B cell (primary cell): ENCODE data around the gene COL26A1. TPM values are rescaled to one million over a fixed set of nuclear protein-coding genes. Genes with fewer than 3 reads are reported as not detected.

Experiments
- ATAC-seq: fragments of 200-7000 bp; cut with Tn5 transposase; one replicate; pipeline ENCODE4 v1.10.0; 2021; ENCODE audit warnings: low read depth, mild to moderate bottlenecking, moderate number of reproducible peaks, moderate library complexity
- CTCF ChIA-PET: fragments of 350-600 bp; sonication (Branson Sonifier 250); formaldehyde crosslinking; loops from one replicate; lab custom pipeline; 2021; ENCODE audit warnings: antibody characterized with exemption, inconsistent platforms; lab: Charles Lee
- POLR2A ChIA-PET: fragments of 350-600 bp; sonication (Branson Sonifier 250); formaldehyde crosslinking; loops from one replicate; lab custom pipeline; 2021; ENCODE audit warnings: antibody characterized with exemption; lab: Charles Lee
- DNase-seq: peaks from one replicate; pipeline ENCODE4 v3.0.0; 2013
- H2AFZ ChIP-seq: 2 replicates; pipeline ENCODE4 v1.6.1; 2012; ENCODE audit warnings: mild to moderate bottlenecking, low read depth, low read length; ENCODE audit not compliant: insufficient read depth, poor library complexity, severe bottlenecking
- H3K27ac ChIP-seq, 2 donors: 1 replicate in 1 of 2; 2 replicates in 1 of 2; pipeline ENCODE4 v1.5.1; 2012 to 2013; ENCODE audit warnings: low read length in 2 of 2, mild to moderate bottlenecking in 2 of 2, moderate library complexity in 1 of 2
- H3K27me3 ChIP-seq, 4 experiments: fragments of 200-600 bp in 1 of 4; sonication (generic) in 1 of 4; replicated peaks in 1 of 4; 1 replicate in 2 of 4; 2 replicates in 2 of 4; pipeline versions ENCODE4 v1.6.1 to v1.7.0; 2013 to 2016; ENCODE audit warnings: low read length in 3 of 4, mild to moderate bottlenecking in 2 of 4, mixed read lengths in 1 of 4, moderate library complexity in 1 of 4; ENCODE audit not compliant: insufficient read depth in 4 of 4, control insufficient read depth in 3 of 4; ENCODE audit errors: control extremely low read depth in 1 of 4
- H3K36me3 ChIP-seq, 2 experiments: replicated peaks in 1 of 2; 1 replicate in 1 of 2; 2 replicates in 1 of 2; pipeline versions ENCODE4 v1.6.1 to v1.7.1; 2013; ENCODE audit warnings: low read length in 1 of 2; ENCODE audit not compliant: insufficient read depth in 2 of 2, control insufficient read depth in 1 of 2; ENCODE audit errors: control extremely low read depth in 1 of 2, extremely low read depth in 1 of 2
- H3K4me1 ChIP-seq, 2 donors: fragments of 200-600 bp in 1 of 2; sonication (generic) in 1 of 2; 1 replicate in 1 of 2; 2 replicates in 1 of 2; pipeline versions ENCODE4 v1.5.1 to v1.6.1; 2013 to 2017; ENCODE audit warnings: low read length in 2 of 2; ENCODE audit not compliant: control insufficient read depth in 2 of 2, insufficient read depth in 2 of 2
- H3K4me2 ChIP-seq: replicated peaks from 2 replicates; pipeline ENCODE3; 2012; ENCODE audit warnings: mild to moderate bottlenecking, low read depth, low read length; ENCODE audit not compliant: poor library complexity, severe bottlenecking
- H3K4me3 ChIP-seq, 5 experiments: fragments of 200-600 bp in 1 of 5; sonication (generic) in 1 of 5; 1 replicate in 3 of 5; 2 replicates in 2 of 5; pipeline versions ENCODE4 v1.5.1 to v1.7.0; 2011 to 2016; ENCODE audit warnings: low read length in 4 of 5, mild to moderate bottlenecking in 4 of 5, low read depth in 2 of 5, control low read depth in 1 of 5, moderate library complexity in 1 of 5; ENCODE audit not compliant: insufficient read depth in 1 of 5; ENCODE audit errors: control extremely low read depth in 1 of 5, extremely low read depth in 1 of 5
- H3K79me2 ChIP-seq: fragments of 200-600 bp; sonication (generic); one replicate; pipeline ENCODE4 v1.6.0; 2016; ENCODE audit warnings: low read length; ENCODE audit not compliant: control insufficient read depth, insufficient read depth
- H3K9ac ChIP-seq: fragments of 200-600 bp; sonication (generic); 2 replicates; pipeline ENCODE4 v1.6.1; 2017; ENCODE audit warnings: mild to moderate bottlenecking, low read length, moderate library complexity
- H3K9me3 ChIP-seq, 3 donors: one replicate each; pipeline versions ENCODE4 v1.6.1 to v1.7.1; 2013; ENCODE audit warnings: low read length in 2 of 3; ENCODE audit not compliant: control insufficient read depth in 2 of 3, insufficient read depth in 1 of 3; ENCODE audit errors: control extremely low read depth in 1 of 3
- H4K20me1 ChIP-seq: 2 replicates; pipeline ENCODE4 v1.6.0; 2012; ENCODE audit warnings: mild to moderate bottlenecking, low read length; ENCODE audit not compliant: insufficient read depth, control insufficient read depth, poor library complexity, severe bottlenecking
- H3K27ac Mint-ChIP-seq: one replicate; pipeline ENCODE4 v1.8.0; 2021; ENCODE audit warnings: mixed read lengths
- H3K27me3 Mint-ChIP-seq: one replicate; pipeline ENCODE4 v1.8.0; 2021; ENCODE audit warnings: mixed read lengths
- H3K4me1 Mint-ChIP-seq: one replicate; pipeline ENCODE4 v1.8.0; 2021; ENCODE audit warnings: mixed read lengths
- H3K4me3 Mint-ChIP-seq: one replicate; pipeline ENCODE4 v1.8.0; 2021; ENCODE audit warnings: mixed read lengths
- H3K9me3 Mint-ChIP-seq: one replicate; pipeline ENCODE4 v1.8.0; 2022; ENCODE audit warnings: mixed read lengths; ENCODE audit not compliant: insufficient read depth
- CTCF ChIP-seq: fragments of 200-600 bp; IDR thresholded peaks from one replicate; pipeline ENCODE4 v1.8.0; 2022; ENCODE audit warnings: antibody characterized with exemption, mild to moderate bottlenecking
- EZH2 ChIP-seq: IDR thresholded peaks from 2 replicates; pipeline ENCODE4 v1.6.1; 2012; ENCODE audit warnings: borderline replicate concordance, low read depth, mild to moderate bottlenecking, moderate library complexity, low read length; ENCODE audit not compliant: insufficient read depth, poor library complexity, severe bottlenecking
- WGBS: methylation state at CpG from one replicate; pipeline ENCODE4 v1.1.5; 2013; ENCODE audit warnings: missing lambda C conversion rate; ENCODE audit not compliant: insufficient coverage; 5-methylcytosine and 5-hydroxymethylcytosine counted together
- intact Hi-C: fragments of 100-400 bp; cut with micrococcal nuclease; formaldehyde crosslinking; loops from one replicate; pipeline ENCODE4 v1.10.0; 2022
- polyA plus RNA-seq: library from polyadenylated mRNA; depleted of rRNA; stranded (reverse); fragments of >200 nt; gene quantifications from 2 replicates; pipeline ENCODE4 v1.2.3, GENCODE V29; 2012
- total RNA-seq, 2 donors: library from RNA; stranded (reverse); fragments of 120-200 nt in 1 of 2; gene quantifications; 1 replicate in 1 of 2; 2 replicates in 1 of 2; pipeline versions ENCODE4 v1.2.3 to v1.2.4, GENCODE V29; 2013 to 2022

Gene COL26A1
- total and polyA plus RNA-seq, 2 donors (not counting 1 experiment from before 2014, with no cell fraction given), result not detected

GRCh38 chr7:101511965-101512364, 149.3 kb downstream of the COL26A1 start:
- ATAC-seq, result no peak

GRCh38 chr7:101516851-101517250, 154.2 kb downstream of the COL26A1 start:
- peaks cover 0 to 13% (median 0%) of the 10 kb centered on the region in 3 donors for H3K9me3 ChIP-seq
- intact Hi-C loops, result no loop called here
- Mint-ChIP-seq H3K4me1 (no peaks in the 10 kb centered on the region), H3K27ac (no peak overlapping the region), H3K9me3 (peaks cover 6% of the 10 kb centered on the region), H3K4me3 (no peak overlapping the region), H3K27me3 (peaks cover 4% of the 10 kb centered on the region)
- no peaks in the 10 kb centered on the region for H3K36me3 ChIP-seq
- H2AFZ ChIP-seq, result no peak overlapping the region
- no peaks in the 10 kb centered on the region for H3K4me1 ChIP-seq
- ATAC-seq (no peak), DNase-seq (no peak)
- no peaks in the 10 kb centered on the region for H4K20me1 ChIP-seq
- no peak overlapping the region for H3K4me2 ChIP-seq
- WGBS, result 93% methylated on average over 8 of the region's 9 CpGs
- no peak overlapping the region for H3K27ac ChIP-seq
- ChIA-PET CTCF (interaction anchor here (1.1 kb wide), 1 partner anchor 13 kb away, joined by 3 read pairs; no protein-coding TSS in a partner anchor), POLR2A (no interaction called here)
- peaks cover 0 to 12% (median 2%) of the 10 kb centered on the region in 4 experiments for H3K27me3 ChIP-seq
- no peak overlapping the region for H3K4me3 ChIP-seq
- TF ChIP-seq EZH2, result no peak
- no peak for TF ChIP-seq CTCF
- H3K9ac ChIP-seq, result no peak overlapping the region
- no peaks in the 10 kb centered on the region for H3K79me2 ChIP-seq

More at GRCh38 chr7:101511965-101512364, 149.3 kb downstream of the COL26A1 start:
- no peaks in the 10 kb centered on the region for H4K20me1 ChIP-seq
- no peak overlapping the region for H3K4me2 ChIP-seq
- H3K79me2 ChIP-seq, result no peaks in the 10 kb centered on the region
- H3K27ac ChIP-seq, result no peak overlapping the region
- no peaks in the 10 kb centered on the region for H3K9me3 ChIP-seq
- H3K4me1 ChIP-seq, result peaks cover 10 to 12% of the 10 kb centered on the region in 2 donors
- H2AFZ ChIP-seq, result no peak overlapping the region
- H3K9ac ChIP-seq, result no peak overlapping the region
- Mint-ChIP-seq H3K9me3 (no peaks in the 10 kb centered on the region), H3K27ac (no peak overlapping the region), H3K27me3 (peaks cover 10% of the 10 kb centered on the region), H3K4me3 (no peak overlapping the region), H3K4me1 (peaks cover 14% of the 10 kb centered on the region)
- CTCF ChIA-PET, result no interaction called here
- TF ChIP-seq EZH2 (no peak), CTCF (no peak)
- intact Hi-C loops, result no loop called here
- WGBS, result 88% methylated on average over 3 of the region's 5 CpGs
- H3K4me3 ChIP-seq, result no peak overlapping the region
- POLR2A ChIA-PET, result no interaction called here
- H3K36me3 ChIP-seq, result no peaks in the 10 kb centered on the region
- H3K27me3 ChIP-seq, result peaks cover 0 to 22% (median 2%) of the 10 kb centered on the region in 4 experiments
- DNase-seq, result no peak
